CD4-positive, alpha-beta T cell treated with Interleukin-6 for 4 hours (primary cell): ENCODE data around the gene P2RY12.
A peak's percentile ranks its signal among the peaks of the same experiment; 100 is the strongest.

Source experiments
- DNase-seq: peaks from one replicate; pipeline ENCODE4 v3.0.0-alpha.2; 2020; ENCODE audit warnings: mixed read lengths

The P2RY12 gene

DNA sequence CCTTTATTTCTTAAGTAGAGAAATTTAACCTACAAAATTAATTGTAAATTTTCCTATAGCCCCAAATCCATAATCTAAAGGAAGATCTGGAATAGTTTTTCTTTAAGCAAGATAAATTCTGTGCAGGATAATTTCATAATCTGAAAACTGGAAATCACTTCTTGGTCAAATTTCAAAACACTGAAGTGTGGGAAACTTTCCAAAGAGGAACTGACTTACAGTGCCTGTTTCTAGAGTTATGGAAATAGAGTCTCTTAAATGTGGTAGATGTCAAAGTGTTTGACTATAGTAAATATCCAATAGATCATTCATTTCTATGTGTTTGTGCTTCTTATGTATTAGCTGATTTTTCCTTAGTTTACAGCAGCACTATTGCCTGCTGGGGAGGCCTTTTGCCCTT lies 53.7 kb downstream of the P2RY12 start:
- no peak for DNase-seq

DNA sequence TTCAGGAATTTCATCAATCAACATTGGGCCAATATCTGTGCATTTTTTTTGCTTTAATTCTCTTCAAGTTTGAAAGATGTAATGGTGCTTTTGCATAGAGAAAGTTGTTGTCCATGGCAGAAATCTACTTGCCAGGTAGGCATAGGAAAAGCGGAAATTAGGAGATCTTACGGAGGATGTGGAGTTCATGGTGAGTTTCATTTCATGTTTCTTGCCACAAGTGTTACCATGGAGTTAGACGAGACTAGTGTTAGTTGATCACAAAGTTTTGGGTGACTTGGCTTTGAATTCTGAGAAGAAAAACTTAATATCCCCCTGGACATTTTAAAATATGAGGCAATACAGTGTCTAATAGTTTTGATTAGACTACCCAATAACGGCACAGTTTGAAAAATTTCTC lies 54.2 kb downstream of the P2RY12 start:
- no peak for DNase-seq

DNA sequence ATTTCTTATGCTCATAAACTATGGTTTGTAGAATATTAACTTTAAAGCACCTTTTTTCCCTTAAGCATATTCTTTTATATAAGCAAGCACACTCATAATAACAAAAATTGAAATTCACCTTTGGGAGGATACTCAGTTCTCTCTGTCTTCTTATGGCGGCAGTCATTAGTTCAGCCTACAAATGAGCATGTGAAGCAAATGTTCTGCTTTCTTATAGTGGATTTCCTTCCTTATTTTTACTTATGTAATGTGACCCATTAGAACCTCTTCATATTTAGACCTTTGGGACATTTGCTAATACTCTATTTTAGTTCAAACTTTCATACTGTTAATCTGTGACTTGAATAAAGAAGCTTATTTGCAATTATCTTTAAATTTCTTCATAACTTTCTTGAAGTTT lies 55.2 kb downstream of the P2RY12 start, which contains the start of gene P2RY13:
Gene P2RY13 (minus strand): TSS at position 187 of the 400 bp plus-strand sequence. CDS start 21 bp downstream, at position 166.
- DNase-seq = no peak

DNA sequence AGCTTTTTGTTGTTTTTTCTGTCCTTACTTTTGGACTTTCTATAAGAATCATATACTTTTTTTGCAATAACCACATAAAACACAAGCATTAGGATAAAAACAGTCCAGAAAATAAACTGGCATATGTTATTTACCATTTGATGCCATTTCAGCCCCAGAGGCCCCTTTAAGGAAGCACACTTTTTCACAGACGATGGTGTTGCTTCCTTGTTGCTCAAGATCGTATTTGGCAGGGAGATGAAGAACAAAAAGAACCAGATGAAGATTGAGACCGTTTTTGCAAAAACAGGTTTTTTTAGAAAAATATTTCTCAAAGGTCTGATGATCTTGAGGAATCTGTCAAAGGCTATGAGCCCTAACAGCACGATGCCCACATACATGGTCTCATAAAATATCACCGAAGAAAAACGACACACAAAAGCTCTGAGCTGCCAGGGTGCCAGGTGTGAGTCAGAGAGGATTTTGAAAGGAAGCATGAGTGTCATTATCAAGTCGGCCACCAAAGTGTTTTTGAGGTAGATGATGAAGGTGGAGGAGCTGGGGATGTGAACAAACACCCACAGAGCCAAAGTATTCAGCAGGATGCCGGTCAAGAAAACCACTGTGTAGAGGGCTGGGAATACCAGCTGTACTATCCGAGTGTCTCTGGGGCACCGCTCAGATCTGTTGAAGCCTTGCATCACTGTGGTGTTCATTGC lies 56.1 kb downstream of the P2RY12 start:
- DNase-seq = peak; percentile 32

DNA sequence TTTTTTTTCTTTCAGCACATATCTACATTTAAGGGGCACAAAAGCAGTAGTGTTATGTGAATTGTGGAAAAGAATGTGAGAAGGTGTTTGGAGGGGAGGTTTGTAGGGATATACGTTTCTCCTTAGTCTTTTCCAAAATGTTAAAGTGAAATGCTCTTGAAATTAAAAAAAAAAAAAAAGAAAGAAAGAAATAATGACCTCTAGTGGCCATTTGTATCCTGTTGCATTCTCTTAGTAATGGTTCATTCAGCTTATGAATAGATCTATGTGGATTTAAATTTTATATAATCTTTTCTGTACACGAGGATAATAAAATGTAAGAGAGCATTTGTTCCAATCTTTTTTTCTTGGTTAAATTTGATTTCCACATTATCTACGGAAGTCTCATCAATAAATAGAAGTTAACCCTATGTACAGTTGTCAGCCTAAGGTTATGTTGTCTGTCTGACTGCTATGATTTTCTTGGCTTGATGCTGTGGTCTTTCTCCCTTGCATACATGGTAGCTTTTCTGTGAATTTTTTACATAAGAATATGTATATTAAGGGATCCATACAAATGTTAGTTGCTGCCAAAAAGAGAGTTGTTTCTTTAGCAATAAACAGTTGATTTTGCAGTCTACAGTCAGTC lies 56.9 kb downstream of the P2RY12 start:
- no peak for DNase-seq

DNA sequence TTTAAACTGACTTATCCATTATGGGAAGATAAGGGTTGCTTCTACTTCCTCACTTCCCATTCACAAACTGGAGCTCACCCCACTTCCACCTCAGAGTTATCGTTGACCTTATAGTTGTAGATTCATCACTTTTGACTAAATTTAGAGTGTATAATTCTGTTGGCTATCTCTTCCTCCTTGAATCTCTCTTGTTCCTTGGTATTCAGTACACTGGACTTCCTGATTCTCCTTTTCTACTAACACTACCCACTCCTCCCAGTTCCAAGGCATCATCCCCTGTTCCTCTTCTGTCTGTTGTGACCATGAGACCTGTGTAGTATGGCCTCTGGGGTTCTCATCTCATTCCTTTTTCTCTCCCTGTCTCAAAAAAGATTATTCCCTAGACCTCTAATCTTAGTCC lies 62.0 kb downstream of the P2RY12 start:
- no peak for DNase-seq

DNA sequence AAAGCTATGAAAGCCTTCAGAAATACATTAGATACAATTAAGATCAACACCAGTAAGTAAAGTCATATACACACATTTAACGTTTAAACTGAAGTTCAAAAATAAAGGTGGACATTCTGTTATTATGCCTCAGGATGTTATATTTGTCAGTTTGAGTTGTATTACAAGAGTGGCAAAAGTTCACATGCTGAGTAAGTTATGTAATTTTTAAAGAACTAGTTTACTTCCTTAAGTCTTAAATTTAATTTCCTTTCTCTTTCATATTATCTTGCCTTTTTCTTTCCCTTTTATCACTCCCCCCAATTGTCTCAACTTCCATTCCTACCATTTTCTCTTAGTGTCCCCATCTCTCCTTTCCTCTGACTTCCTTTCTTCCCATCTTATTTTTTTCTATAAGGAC lies 63.0 kb downstream of the P2RY12 start:
- no peak for DNase-seq

DNA sequence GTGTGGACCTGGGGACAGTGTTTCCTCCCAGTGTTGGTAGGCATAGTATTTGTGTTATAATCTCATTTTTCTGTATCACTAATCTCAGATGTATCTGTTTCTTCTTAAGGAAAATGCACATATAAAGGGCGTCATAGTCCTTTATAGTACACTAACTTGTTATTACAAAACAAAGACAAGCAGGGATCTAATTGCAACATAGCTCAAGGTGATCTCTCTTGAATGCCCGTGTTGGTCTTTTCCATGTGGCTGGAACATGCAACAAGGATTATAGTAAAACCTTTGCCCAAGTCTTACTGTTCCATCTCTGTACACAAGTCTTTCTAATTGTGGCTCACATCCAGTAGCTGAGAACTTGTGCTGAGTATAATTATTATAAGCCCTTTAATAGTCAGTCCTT lies 64.4 kb downstream of the P2RY12 start:
- DNase-seq = no peak

DNA sequence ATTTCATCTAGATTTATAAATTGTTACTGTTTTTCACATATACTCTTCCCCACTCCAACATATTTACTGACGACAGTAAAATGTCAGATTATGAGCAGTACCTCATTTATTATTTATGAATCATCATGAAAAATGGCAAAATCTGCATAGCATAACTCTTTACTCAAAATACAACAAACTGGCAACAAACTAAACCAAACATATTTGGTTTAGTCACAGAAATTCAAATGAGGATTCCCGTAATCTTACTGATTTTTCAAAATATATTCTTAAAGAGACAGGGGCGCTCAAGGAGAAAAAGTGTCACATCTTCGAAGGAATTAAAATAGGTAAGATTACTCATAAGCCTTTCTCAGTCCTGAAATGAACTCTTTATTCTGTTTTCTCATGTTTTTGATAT lies 64.9 kb downstream of the P2RY12 start:
- DNase-seq = no peak

DNA sequence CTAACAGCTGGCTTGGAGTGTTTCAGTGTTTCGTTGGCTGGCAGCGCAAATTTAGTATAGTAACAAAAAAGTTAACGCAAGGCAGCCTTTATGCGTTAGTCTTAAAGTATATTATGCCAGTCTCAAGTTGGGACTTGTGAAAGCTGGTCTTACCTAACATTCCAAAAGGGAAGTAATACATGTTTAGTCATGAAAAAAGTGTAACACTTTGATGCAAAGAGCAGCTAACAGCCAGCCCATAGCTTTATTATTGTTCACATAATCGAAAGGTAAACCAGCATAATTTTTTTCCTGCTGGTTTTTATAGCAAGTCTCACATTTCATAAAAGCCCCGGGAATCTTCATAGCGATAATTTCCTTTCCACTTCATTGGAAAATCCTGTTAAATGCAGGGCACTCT lies 65.6 kb downstream of the P2RY12 start:
- DNase-seq = no peak

DNA sequence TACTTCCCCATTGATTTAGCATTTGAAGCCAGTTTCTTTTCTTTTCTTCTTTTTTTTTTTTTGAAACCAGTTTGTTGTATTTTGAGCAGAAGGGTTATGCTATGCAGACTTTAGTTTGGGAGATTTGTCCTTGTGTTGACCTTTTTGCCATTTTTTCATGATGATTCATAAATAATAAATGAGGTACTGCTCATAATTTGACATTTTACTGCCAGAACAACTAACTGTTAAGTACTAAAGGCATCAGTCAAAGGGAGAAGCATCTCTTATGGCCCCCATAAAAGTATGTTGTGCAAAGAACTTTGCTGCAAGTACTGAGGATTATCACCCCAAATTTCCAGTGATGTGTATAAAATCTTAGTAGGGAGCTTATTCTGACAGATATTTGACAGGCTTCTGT lies 66.2 kb downstream of the P2RY12 start:
- DNase-seq = no peak

DNA sequence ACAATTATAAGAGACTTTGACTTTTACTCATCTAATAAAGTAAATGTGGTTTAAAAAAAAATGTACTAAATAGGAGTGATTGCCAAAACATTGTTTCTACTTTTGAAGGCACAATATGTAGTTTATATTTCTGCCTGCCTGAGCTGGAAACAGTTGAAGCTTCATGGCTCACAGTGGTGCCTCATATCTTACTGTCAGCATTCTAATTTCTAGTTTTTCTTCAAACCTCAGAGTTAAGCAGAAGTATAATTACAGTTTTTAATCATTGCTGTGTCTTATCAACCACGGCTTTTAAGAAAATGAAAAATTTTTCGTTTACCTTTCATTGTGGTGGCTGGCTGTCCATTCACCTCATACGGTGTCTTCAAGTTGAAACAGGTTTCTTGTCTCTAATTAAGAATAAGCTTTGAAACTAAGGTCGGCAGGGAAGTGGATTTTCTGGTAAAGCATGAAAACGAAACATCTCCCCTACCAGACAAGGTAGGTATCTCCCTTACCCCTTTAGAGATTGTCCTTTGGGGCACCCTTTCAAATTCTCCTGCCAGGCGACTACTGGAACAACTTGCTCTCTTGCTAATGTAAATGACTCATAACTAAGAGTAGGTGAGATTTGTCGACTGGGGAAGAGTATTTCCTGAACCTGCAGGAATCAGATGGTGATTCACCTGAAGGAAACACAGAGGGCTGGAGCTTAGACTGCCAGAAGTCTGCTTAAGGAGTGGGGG lies 68.1 kb downstream of the P2RY12 start, which contains the start of gene GPR87:
Gene GPR87 (minus strand): TSS at position 554 of the 725 bp plus-strand sequence. CDS start 16,720 bp downstream, outside the sequence.
- DNase-seq = no peak

DNA sequence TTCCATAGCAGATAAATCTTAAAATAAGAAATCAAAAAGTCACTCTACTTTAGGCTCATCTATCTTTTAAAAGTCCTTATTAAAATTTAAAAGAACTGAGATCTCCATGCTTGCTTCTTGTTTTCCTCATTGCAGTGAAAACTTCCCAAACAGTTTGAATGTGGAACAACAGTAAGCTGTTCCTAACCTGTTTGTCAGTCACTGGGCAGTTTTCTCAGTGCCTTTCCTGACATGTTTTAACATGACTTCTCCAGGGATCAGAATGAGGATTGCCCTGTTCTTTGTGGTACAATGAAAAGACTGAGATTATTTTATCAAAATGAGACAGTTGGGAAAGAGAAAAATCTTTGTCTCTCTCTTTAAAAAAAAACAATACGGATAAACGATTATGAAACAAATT lies 68.7 kb downstream of the P2RY12 start:
- DNase-seq = no peak

DNA sequence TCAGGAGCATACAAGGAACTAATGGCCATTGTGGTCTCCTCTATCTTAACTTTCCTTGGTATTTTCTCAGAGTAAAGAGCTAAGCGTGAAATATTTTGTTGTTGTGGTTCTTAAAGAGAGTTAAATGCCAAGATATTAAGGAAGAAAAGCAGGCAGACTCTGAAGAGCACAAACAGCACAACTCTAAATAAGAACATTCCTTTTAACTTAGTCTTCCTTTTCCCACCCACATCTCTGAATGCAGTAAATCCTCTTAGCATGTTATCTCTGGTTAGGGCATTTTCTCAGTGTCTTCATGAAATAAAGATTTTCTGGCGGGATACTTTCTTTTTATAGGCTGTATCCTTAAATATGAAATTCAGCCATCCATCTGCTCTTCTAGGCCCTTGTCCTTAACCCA lies 69.4 kb downstream of the P2RY12 start:
- no peak for DNase-seq

DNA sequence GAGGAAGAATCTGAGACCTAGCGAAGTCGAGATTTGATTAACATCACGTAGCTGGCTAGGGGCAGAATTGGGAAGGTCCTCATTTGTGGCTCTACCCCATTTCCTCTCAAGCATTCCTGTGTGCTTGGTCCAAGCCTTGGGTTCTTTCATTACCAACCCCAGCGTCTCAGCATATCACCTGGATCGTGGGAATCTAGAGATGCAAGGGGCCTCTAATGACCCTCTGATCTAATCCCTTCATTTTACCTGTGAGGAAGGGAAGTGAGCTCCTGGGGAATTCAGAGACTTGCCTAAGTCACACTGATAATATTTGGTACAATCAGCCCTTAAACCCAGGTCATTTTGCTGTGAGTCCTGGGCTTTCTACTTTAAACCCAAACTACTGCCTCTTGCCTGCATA lies 70.0 kb downstream of the P2RY12 start:
- no peak for DNase-seq

DNA sequence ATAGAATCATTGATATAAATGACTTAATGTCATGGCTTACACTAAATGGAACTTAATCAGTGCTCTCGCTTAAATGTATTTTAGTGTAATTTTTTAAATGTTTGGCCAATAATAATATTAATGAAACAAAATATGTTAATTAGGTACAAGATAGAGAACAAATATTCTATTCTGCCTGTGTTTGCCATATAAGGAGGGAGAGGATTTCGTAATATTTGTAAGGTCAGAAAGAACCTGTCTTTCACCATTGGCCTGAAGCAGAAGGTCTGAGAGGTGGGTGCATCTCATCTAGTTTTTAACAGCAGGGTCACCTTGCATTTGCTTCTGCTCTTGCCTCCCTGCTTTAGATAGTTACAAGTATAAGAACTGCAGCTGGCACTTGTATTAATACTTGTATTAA lies 70.4 kb downstream of the P2RY12 start:
- DNase-seq = no peak

DNA sequence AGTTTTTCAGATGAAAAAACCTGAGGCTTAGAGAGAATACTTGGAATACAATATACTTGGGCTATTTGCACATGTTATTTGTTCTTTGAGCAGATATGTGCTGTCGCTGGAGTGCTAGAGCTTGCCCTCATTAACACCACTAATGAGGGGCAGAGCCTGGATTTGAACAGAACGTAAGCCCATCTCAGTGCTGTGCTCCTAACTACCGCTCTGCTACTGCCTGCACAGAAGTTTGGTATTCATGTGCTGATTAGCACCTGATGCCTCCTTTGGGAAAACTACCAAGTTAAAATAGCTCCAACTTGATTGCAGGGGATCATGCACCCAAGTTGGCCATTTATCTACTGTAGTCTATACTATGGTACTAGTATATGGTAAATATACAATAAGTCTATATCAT lies 71.6 kb downstream of the P2RY12 start:
- DNase-seq = no peak

DNA sequence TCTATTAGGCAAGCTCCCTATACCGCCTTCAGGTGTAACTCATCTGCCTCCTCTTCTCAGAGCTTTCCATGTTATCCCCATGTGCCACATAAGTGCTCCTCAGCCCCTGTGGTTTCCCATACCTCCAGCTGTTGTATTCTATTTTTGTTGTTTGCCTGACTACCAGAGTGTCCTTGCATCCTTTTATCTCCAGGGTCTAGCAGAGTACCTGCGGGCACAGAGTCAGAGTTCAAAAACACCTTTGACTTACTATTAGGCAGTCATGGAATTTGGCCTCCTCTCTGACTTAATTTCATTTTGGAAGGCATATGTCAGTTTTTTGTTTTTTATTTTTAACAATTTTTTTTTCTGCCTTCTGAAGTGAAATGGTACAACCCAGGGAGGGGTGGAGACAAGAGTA lies 75.0 kb downstream of the P2RY12 start:
- no peak for DNase-seq

DNA sequence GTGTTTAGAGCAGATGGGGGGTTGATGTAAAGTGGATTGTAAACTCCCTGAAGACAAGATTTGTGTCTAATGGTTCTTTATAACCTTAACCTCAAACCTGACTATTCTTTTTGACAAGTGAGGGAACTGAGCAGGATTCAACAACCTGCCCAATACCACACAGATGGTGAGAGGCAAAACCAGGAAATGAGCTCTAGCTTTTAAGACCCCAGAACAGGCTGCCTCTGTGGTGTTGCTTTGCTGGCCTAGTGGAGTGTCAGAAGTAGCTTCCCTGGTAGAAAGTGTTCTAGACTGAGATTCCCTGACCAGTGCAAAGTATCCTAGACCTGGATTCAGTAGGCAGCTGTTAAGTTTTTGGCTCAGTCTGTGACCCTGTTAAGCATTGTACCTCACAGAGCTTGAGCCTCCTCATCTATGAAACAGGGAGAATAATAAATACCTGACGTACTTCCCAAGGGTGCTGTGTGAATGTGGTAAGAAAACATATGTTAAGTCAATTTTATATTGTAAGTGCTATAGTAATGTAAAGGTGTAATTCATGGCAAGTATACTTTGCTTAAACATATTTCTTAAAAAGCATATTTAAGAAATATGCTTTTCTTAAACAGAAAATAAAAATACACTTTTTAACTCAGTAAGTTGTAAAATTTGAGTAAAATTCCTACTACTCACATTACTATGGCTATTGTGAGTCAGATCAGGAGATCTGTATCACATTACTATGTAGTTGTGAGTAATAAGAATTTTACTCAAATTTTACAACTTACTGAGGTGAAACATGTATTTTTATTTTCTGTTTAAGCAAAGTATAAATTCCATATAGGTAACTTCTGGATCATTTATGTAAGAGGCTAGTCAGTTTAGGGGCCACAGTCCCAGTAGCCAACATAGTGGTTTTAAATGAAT lies 76.7 kb downstream of the P2RY12 start:
- DNase-seq = no peak

DNA sequence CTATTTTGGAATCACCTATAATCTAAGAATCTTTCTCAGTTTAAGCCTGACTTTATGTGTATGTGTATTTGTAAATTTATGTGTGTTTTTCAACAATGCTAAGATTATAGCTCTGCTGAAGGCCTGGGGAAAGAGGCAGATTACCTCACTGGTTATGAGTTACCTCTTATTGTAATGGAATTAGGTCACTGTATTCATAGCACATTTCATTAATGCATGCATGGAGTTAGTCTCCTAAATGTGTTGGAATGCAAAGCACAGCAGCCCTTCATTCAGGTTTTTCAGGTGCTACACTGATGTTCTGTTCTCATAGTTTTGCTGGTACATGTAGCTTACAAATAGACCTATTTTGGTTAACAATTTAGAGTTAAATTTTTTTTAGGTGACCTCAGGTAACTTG lies 77.4 kb downstream of the P2RY12 start:
- DNase-seq = no peak

DNA sequence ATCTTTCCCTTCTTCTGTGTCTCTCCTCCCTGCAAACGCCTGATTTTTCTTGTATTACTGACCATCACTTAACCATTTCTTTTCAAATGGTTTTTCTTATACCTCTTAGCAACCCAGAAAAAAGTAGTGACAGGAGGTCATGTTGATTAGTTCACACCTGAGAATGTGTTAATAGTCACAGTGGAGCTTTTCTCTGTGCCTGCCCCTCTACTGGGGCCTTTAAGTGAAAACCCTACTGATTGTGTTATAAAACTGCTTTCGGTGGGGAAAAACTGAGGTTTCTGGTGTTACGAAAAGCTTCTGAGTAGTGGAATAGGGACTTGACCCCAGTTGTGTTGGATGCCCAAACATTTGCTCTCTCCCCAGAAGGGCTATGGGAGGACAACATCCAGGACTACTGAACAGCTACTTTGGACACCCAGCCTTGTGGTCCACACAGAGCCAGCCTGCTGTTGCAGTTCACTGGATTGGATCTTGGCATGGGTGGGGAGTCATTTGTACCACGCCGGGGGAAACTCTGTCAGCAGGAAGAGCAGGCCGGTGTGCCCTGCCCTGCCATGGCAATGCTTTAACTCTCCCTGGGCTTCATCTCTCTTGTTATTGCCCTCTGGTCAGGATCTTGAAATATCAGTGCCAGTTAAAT lies 78.3 kb downstream of the P2RY12 start:
- DNase-seq = no peak

DNA sequence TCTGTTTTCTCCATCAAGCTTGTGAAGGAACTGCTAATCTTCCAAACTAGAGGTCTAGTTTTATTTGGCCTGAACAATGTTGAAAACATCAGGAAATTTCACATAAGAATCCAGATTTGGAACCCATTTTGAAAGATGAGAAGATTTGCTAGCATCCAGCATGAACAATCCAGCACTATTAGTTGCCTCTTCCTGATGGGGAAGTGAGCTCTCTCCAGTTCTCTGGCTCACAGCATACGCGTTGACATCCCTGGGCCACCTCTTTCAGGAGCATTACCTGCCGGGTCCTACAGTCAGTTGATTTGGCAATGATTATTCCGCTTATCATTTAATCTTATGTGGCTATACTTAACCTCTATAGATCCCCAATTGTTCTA lies 78.8 kb downstream of the P2RY12 start:
- DNase-seq = no peak
